HepG2 (cell line): ENCODE results near the gene CD320. TPM values are rescaled to one million over a fixed set of nuclear protein-coding genes. Genes with fewer than 3 reads are reported as not detected.

Source experiments
- HDAC1 ChIP-seq: sonication (generic); formaldehyde crosslinking; IDR thresholded peaks from 2 replicates; pipeline ENCODE4 v1.5.1; 2020; ENCODE audit warnings: mild to moderate bottlenecking, missing genetic modification reagents
- HNF4A ChIP-seq: sonication (generic); formaldehyde crosslinking; IDR thresholded peaks from 2 replicates; pipeline ENCODE4 v1.4.0; 2020; ENCODE audit warnings: missing genetic modification reagents
- MXI1 ChIP-seq: IDR thresholded peaks from 3 replicates; pipeline ENCODE4 v1.6.1; 2012; ENCODE audit warnings: low read depth, low read length, inconsistent platforms, borderline replicate concordance
- NAIF1 ChIP-seq: sonication (generic); formaldehyde crosslinking; IDR thresholded peaks from 2 replicates; pipeline ENCODE4 v1.5.0; 2020; ENCODE audit warnings: mild to moderate bottlenecking, missing genetic modification reagents, borderline replicate concordance
- PAXIP1 ChIP-seq: sonication (generic); formaldehyde crosslinking; conservative IDR thresholded peaks from 2 replicates; pipeline ENCODE4 v1.4.0; 2020; ENCODE audit warnings: mild to moderate bottlenecking, missing genetic modification reagents, moderate library complexity
- PHB2 ChIP-seq: fragments of 450-650 bp; IDR thresholded peaks from 2 replicates; pipeline ENCODE4 v1.6.1; 2018; ENCODE audit not compliant: partially characterized antibody
- TBX3 ChIP-seq: fragments of 450-650 bp; IDR thresholded peaks from 2 replicates; pipeline ENCODE4 v1.6.1; 2017; ENCODE audit warnings: antibody characterized with exemption, mild to moderate bottlenecking, inconsistent platforms, borderline replicate concordance
- TOPORS ChIP-seq: sonication (generic); formaldehyde crosslinking; IDR thresholded peaks from 2 replicates; pipeline ENCODE4 v1.8.0; 2023; ENCODE audit warnings: mild to moderate bottlenecking, missing genetic modification reagents
- U2AF1 ChIP-seq: fragments of 200-400 bp; formaldehyde crosslinking; optimal IDR thresholded peaks from 2 replicates; pipeline ENCODE3; 2017; ENCODE audit warnings: mild to moderate bottlenecking, low read depth, low read length
- ZNF10 ChIP-seq: sonication (generic); formaldehyde crosslinking; IDR thresholded peaks from 2 replicates; pipeline ENCODE4 v1.4.0; 2020; ENCODE audit warnings: mild to moderate bottlenecking, low read depth, missing genetic modification reagents, borderline replicate concordance
- ZNF207 ChIP-seq: fragments of 450-650 bp; IDR thresholded peaks from 2 replicates; pipeline ENCODE4 v1.6.1; 2016; ENCODE audit warnings: antibody characterized with exemption, borderline replicate concordance
- ZNF251 ChIP-seq: sonication (generic); formaldehyde crosslinking; IDR thresholded peaks from 2 replicates; pipeline ENCODE4 v1.9.0; 2021; ENCODE audit warnings: mild to moderate bottlenecking, missing genetic modification reagents
- ZNF556 ChIP-seq: sonication (generic); formaldehyde crosslinking; IDR thresholded peaks from 2 replicates; pipeline ENCODE4 v1.4.0; 2020; ENCODE audit warnings: mild to moderate bottlenecking, missing genetic modification reagents, borderline replicate concordance
- polyA plus RNA-seq, 8 experiments: library from polyadenylated mRNA; depleted of rRNA in 3 of 8; stranded (reverse) in 7 of 8; unstranded in 1 of 8; fragments of >200 nt; fragmentation: Illumina TruSeq in 4 of 8; extraction: Trizol in 4 of 8; gene quantifications; 2 replicates each; pipeline versions ENCODE4 v1.2.1 to v1.2.3, GENCODE V29; 2011 to 2016; ENCODE audit warnings: low read depth in 4 of 8, missing spikeins in 1 of 8, mixed read lengths in 1 of 8; ENCODE audit not compliant: insufficient read depth in 1 of 8
- total RNA-seq, 5 experiments: library from RNA; depleted of rRNA; stranded (reverse); fragments of >200 nt; fragmentation: Illumina TruSeq; extraction: Trizol; gene quantifications; 2 replicates each; pipeline ENCODE4 v1.2.3, GENCODE V29; 2016; ENCODE audit warnings: low read depth in 1 of 5
- TF ChIP-seq, protein P1 (sequence below): sonication (generic); formaldehyde crosslinking; IDR thresholded peaks from 2 replicates; pipeline ENCODE4 v1.5.1; 2020; ENCODE audit warnings: mild to moderate bottlenecking, moderate library complexity, missing genetic modification reagents
- TF ChIP-seq, protein P2 (sequence below): sonication (generic); formaldehyde crosslinking; IDR thresholded peaks from 2 replicates; pipeline ENCODE4 v1.4.0; 2020; ENCODE audit warnings: missing genetic modification reagents
- TF ChIP-seq, protein P3 (sequence below): sonication (generic); formaldehyde crosslinking; IDR thresholded peaks from 2 replicates; pipeline ENCODE4 v1.4.0; 2020; ENCODE audit warnings: mild to moderate bottlenecking, missing genetic modification reagents, borderline replicate concordance

Gene CD320
- total and polyA plus RNA-seq, 2 of the 13 experiments (the other 11 are each of a cell fraction or from before 2014, with no cell fraction given), result 83.1 to 99.9 TPM

GRCh38 chr19:8357007-8357521, 48.9 kb upstream of the CD320 start (continued):
- peak; percentile 95 for TF ChIP-seq PAXIP1 (CRISPR knock-in tag)
- TF ChIP-seq, protein P1, sequence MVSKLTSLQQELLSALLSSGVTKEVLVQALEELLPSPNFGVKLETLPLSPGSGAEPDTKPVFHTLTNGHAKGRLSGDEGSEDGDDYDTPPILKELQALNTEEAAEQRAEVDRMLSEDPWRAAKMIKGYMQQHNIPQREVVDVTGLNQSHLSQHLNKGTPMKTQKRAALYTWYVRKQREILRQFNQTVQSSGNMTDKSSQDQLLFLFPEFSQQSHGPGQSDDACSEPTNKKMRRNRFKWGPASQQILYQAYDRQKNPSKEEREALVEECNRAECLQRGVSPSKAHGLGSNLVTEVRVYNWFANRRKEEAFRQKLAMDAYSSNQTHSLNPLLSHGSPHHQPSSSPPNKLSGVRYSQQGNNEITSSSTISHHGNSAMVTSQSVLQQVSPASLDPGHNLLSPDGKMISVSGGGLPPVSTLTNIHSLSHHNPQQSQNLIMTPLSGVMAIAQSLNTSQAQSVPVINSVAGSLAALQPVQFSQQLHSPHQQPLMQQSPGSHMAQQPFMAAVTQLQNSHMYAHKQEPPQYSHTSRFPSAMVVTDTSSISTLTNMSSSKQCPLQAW, result peak; percentile 19; the same call in 1 of the 2 replicates
- TF ChIP-seq, protein P2, sequence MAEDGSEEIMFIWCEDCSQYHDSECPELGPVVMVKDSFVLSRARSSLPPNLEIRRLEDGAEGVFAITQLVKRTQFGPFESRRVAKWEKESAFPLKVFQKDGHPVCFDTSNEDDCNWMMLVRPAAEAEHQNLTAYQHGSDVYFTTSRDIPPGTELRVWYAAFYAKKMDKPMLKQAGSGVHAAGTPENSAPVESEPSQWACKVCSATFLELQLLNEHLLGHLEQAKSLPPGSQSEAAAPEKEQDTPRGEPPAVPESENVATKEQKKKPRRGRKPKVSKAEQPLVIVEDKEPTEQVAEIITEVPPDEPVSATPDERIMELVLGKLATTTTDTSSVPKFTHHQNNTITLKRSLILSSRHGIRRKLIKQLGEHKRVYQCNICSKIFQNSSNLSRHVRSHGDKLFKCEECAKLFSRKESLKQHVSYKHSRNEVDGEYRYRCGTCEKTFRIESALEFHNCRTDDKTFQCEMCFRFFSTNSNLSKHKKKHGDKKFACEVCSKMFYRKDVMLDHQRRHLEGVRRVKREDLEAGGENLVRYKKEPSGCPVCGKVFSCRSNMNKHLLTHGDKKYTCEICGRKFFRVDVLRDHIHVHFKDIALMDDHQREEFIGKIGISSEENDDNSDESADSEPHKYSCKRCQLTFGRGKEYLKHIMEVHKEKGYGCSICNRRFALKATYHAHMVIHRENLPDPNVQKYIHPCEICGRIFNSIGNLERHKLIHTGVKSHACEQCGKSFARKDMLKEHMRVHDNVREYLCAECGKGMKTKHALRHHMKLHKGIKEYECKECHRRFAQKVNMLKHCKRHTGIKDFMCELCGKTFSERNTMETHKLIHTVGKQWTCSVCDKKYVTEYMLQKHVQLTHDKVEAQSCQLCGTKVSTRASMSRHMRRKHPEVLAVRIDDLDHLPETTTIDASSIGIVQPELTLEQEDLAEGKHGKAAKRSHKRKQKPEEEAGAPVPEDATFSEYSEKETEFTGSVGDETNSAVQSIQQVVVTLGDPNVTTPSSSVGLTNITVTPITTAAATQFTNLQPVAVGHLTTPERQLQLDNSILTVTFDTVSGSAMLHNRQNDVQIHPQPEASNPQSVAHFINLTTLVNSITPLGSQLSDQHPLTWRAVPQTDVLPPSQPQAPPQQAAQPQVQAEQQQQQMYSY (CRISPR knock-in tag), result no peak
- TF ChIP-seq U2AF1, result no peak
- TF ChIP-seq TBX3, result peak; percentile 88; the same call in 1 of the 2 replicates
- peak; percentile 62; the same call in 2 of the 3 replicates for TF ChIP-seq MXI1
- peak; percentile 98 for TF ChIP-seq HNF4A
- TF ChIP-seq HDAC1 (CRISPR knock-in tag), result peak; percentile 92
- TF ChIP-seq, protein P3, sequence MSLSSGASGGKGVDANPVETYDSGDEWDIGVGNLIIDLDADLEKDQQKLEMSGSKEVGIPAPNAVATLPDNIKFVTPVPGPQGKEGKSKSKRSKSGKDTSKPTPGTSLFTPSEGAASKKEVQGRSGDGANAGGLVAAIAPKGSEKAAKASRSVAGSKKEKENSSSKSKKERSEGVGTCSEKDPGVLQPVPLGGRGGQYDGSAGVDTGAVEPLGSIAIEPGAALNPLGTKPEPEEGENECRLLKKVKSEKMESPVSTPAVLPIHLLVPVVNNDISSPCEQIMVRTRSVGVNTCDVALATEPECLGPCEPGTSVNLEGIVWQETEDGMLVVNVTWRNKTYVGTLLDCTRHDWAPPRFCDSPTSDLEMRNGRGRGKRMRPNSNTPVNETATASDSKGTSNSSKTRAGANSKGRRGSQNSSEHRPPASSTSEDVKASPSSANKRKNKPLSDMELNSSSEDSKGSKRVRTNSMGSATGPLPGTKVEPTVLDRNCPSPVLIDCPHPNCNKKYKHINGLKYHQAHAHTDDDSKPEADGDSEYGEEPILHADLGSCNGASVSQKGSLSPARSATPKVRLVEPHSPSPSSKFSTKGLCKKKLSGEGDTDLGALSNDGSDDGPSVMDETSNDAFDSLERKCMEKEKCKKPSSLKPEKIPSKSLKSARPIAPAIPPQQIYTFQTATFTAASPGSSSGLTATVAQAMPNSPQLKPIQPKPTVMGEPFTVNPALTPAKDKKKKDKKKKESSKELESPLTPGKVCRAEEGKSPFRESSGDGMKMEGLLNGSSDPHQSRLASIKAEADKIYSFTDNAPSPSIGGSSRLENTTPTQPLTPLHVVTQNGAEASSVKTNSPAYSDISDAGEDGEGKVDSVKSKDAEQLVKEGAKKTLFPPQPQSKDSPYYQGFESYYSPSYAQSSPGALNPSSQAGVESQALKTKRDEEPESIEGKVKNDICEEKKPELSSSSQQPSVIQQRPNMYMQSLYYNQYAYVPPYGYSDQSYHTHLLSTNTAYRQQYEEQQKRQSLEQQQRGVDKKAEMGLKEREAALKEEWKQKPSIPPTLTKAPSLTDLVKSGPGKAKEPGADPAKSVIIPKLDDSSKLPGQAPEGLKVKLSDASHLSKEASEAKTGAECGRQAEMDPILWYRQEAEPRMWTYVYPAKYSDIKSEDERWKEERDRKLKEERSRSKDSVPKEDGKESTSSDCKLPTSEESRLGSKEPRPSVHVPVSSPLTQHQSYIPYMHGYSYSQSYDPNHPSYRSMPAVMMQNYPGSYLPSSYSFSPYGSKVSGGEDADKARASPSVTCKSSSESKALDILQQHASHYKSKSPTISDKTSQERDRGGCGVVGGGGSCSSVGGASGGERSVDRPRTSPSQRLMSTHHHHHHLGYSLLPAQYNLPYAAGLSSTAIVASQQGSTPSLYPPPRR, result peak; percentile 94
- TF ChIP-seq PHB2, result no peak
- TF ChIP-seq ZNF251 (CRISPR knock-in tag), result no peak
- no peak for TF ChIP-seq TOPORS
- peak; percentile 45; the same call in 1 of the 2 replicates for TF ChIP-seq NAIF1 (CRISPR knock-in tag)
- no peak for TF ChIP-seq ZNF10 (CRISPR knock-in tag)
- peak; percentile 46; the same call in 1 of the 2 replicates for TF ChIP-seq ZNF556
- no peak for TF ChIP-seq ZNF207
